ENCODE measurements around the gene PCNX3.
"Not testable (repeated sequence)": the region's sequence is repeated elsewhere in the genome, so short reads cannot be mapped to it uniquely, and the experiment has no call there.

Gene PCNX3

DNA sequence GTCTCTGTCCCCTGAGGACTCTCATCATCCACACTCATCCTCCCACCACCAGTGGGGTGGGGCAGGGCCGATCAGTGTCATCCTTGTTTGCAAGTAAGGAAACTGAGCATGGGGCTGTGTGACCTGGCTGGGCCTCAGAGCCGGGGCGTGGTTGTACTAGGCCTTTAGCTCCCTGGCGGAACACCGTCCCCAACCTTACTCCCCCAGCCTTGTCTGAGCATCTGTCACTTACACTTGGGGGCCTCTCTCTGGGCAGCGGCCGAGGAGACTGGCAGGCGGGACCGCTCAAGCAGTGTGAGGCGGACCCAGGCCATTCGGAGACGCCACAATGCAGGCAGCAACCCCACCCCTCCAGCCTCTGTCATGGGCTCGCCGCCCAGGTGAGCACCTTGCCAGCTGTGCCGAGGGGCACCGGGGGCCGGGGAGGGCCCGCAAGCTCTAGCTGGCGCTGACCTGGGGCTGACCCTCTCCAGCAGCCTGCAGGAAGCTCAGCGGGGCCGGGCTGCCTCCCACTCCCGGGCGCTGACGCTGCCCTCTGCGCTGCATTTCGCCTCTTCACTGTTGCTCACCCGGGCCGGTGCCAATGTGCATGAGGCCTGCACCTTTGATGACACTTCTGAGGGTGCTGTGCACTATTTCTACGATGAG is 3.8 kb downstream of the PCNX3 start:
- DNase-seq (ENCODE audit: low read depth in 3 of 3) = no peak

DNA sequence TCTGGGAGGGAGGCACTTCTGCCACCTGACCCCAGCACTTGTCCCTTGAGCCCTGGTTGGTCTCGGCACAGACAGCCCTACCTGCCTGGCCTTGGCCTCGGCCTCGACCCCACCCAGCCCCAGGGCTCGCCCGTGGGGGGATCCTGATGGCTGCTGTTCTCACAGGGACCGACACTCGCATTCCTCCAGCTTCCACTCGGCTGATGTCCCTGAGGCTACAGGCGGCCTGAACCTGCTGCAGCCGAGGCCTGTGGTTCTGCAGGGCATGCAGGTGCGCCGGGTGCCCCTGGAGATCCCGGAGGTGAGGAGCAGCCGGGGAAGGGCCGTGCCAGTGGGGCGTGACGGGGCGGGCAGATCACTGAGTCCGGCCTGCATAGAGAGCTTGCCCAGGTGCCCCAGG is 5.1 kb downstream of the PCNX3 start:
- no peak for DNase-seq (ENCODE audit: low read depth in 3 of 3)

DNA sequence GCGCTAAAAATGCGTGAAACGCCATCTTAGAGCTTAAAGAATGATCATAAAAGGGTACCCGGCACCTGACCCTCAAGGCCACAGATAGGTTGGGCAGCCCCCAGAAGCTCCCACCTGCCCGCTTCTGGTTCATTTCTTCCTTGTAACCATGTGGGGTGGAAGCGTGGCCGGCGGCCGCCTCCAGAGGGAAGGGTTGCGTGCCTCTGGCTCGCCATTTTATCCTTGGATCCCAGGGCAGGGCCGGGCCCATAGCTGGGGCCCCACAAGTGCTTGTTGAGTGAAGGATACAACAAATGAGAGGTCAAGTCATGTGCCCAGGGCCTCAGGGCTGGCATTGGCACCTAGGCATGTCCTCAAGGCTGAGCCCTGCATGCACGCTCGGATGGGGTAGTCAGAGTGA is 5.9 kb downstream of the PCNX3 start:
- DNase-seq (ENCODE audit: low read depth in 3 of 3) = no peak

DNA sequence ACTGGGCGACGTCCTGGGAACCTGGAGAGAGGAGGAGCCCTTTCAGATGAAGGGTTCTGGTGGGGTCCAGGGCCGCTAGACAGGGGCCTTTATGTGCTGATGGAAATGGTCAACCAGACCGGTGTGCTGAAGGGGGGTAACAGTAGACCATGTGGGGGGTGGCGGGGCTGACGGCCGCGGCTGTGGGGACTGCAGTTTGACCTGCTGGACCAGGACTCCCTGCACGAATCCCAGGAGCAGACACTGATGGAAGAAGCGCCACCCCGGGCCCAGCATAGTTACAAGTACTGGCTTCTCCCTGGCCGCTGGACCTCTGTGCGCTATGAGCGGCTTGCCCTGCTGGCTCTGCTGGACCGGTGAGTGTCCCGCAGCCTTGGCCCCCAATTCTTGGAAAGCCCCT is 6.4 kb downstream of the PCNX3 start:
- DNase-seq (ENCODE audit: low read depth in 3 of 3) = no peak

DNA sequence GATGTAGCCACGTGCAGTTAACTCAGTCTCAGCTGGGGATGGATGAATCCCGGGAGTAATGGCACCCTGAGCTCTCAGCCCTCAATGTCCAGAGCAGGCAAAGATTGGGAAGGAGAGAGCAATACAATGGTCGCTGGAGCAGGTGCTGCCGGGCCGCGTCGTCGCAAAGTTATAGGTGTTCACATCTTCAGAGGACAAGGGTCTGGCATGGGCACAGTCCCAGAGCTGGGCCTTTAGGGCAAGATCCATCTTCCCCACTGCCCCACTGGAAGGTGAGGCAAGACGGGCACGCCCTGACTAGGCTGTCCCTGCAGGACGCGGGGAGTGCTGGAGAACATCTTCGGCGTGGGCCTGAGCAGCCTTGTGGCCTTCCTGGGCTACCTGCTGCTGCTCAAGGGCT is 7.6 kb downstream of the PCNX3 start:
- no peak for DNase-seq (ENCODE audit: low read depth in 3 of 3)

DNA sequence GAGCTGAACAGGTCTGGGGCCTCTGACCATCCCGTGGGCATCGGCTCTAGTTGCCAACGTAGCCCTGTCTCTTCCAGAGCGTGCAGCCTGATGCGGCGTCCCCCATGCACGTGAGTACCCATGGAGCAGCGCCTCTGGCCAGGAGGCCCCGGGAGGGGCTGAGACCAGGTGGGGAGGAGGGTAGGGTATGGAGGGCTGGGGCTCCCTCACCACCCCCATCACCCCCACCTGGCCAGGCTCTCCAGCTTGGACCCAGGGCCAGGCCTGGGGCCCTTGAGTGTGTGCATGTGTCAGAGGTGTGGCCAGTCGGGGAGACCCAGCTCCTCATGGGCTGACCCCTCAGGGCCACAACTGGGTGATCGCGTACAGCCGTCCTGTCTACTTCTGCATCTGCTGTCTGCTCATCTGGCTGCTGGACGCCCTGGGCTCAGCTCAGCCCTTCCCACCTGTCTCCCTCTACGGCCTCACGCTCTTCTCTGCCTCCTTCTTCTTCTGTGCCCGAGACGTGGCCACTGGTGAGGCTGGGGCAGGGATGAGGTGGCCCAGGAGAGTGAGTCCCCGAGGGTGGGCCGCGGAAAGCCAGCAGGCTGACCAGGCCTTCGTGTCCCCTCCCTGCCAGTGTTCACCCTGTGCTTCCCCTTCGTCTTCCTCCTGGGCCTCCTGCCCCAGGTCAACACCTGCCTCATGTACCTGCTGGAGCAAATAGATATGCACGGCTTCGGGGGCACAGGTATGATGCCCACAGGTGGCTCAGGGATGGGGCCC is 8.5 kb downstream of the PCNX3 start:
- no peak for DNase-seq (ENCODE audit: low read depth in 3 of 3)

DNA sequence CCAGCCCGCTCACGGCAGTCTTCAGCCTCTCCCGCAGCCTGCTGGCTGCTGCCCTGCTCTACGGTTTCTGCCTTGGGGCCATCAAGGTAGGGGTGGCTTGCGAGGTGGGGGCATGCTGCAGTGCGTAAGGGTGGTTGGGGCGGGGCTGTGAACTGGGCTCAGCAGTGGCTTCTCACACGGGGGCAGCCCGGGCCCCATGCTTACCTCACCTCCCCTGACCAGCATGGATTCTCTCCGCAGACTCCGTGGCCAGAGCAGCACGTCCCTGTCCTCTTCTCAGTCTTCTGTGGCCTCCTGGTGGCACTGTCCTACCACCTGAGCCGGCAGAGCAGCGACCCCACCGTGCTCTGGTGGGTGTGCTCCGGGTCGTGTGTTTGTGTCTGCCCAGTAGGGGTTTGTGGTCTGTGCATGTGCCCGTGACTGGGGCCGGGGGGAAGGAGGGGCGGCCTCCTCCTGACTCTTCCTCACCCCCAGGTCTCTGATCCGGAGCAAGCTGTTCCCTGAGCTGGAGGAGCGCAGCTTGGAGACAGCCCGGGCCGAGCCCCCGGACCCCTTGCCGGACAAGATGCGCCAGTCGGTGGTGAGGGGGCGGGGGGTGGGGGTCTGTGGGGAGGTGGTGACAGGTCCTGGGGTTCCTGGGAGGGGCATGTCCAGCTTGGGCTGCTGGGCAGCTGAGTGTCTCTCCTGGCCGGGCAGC is 9.5 kb downstream of the PCNX3 start:
- no peak for DNase-seq (ENCODE audit: low read depth in 3 of 3)

DNA sequence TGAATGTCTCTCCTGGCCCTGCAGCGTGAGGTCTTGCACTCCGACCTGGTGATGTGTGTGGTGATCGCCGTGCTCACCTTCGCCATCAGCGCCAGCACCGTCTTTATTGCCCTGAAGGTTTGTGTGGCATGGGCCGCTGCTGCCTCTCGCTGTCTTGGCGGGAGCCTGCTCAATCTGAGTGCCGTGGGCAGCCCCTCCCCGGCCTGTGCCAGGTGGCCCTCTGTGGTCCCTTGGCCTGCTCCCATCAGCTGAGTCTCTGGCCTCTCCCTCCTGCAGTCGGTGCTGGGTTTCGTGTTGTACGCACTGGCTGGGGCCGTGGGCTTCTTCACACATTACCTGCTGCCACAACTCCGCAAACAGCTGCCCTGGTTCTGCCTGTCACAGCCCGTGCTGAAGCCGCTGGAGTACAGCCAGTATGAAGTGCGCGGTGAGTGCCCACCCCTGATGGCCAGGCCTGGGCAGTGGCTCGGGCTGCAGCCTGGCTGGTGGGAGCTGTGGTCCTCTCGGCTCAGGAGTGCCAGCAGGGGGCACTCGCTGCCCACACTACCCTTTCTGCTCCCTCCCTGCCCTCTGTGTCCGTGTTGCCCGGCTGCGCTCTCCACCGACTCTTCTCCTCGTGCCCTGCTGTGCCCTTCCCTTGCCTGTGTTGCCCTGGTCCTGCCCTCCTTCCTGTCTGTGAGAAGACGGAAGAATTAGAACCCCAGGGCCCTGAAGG is 10.2 kb downstream of the PCNX3 start:
- no peak for DNase-seq (ENCODE audit: low read depth in 3 of 3)

DNA sequence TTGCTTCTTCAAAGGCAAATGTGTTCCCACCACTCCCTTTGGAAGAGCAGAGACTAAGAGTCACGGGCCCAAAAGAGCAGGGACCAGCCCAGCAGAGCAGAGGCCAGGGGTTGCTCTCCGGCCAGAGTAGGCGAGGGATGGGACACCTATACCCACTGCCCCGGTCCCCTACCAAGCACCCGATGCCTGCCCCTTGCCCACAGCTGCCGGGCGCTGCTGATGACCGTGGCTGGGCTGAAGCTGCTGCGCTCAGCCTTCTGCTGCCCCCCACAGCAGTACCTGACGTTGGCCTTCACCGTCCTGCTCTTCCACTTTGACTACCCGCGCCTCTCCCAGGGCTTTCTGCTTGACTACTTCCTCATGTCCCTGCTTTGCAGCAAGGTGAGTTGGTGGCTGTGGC is 11.6 kb downstream of the PCNX3 start:
- no peak for DNase-seq (ENCODE audit: low read depth in 3 of 3)

DNA sequence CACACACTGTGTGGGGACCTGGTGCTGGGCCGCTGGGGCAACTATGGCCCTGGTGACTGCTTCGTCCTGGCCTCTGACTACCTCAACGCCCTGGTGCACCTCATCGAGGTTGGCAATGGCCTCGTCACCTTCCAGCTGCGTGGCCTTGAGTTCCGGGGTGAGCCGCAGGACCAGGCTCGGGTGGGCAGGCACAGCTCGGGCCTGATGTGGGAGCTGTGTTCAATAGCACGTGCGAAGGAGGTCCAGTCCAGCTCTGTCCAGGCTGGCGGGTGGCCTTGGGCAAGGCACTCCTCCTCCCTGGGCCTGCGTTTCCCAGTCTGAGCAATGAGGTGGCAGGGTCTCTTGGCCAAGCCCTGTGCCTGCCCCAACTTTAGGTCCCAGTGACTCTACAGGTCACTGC is 14.0 kb downstream of the PCNX3 start:
- DNase-seq (ENCODE audit: low read depth in 3 of 3) = no peak

DNA sequence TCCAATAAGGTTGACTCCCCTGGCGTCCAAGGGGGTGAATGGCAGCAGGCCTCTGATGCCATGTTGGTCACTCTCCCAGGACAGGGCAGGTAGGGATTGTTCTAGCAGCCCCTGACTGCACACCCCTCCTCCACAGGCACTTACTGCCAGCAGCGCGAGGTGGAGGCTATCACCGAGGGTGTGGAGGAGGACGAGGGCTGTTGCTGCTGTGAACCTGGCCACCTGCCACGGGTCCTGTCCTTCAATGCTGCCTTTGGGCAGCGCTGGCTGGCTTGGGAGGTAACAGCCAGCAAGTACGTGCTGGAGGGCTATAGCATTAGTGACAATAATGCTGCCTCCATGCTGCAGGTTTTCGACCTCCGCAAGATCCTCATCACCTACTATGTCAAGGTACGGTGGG is 14.6 kb downstream of the PCNX3 start:
- no peak for DNase-seq (ENCODE audit: low read depth in 3 of 3)

DNA sequence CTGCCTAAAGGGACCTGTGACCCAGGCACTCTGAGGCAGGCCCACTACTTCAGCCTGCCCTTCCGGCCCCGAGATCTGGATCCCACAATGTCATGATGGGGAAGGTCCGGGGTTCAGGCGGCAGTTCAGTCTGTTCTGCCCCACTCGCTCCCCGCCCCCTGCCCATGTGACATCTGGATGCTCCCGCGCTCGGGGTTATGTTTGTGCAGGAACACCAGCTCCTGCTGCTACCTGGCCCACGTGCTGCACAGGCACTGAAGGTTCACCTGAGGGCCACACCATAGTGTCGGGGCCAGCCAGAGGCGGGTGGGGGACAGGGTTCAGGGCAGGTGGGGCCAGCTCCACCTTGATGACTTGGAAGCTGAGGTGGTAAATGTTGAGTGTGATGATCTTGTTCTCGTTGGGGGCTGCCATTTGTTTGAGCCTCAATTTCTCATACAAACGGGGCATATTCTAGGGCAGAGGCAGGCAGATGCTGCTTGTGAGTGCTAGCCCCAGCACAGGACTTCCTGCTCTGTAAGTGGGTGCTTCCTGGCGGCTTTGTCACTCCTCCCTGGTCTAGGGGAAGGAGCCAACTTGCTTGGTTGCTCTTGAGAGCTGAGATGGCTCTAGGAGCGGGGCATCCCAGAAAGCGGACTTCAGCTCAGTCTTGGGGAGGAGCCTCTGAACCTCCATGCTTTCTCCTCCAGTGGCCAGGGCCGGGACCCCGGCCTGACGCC is 18.0 kb downstream of the PCNX3 start:
- no peak for DNase-seq (ENCODE audit: low read depth in 3 of 3)

DNA sequence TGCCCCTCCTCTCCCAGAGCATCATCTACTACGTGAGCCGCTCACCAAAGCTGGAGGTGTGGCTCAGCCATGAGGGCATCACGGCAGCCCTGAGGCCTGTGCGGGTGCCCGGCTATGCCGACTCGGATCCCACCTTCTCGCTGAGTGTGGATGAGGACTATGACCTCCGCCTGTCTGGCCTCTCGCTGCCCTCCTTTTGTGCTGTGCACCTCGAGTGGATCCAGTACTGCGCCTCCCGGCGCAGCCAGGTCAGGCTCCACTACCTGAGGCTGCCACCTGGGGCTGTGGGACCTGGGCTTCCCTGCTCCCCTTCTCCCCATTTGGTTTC is 18.5 kb downstream of the PCNX3 start:
- no peak for DNase-seq (ENCODE audit: low read depth in 3 of 3)

DNA sequence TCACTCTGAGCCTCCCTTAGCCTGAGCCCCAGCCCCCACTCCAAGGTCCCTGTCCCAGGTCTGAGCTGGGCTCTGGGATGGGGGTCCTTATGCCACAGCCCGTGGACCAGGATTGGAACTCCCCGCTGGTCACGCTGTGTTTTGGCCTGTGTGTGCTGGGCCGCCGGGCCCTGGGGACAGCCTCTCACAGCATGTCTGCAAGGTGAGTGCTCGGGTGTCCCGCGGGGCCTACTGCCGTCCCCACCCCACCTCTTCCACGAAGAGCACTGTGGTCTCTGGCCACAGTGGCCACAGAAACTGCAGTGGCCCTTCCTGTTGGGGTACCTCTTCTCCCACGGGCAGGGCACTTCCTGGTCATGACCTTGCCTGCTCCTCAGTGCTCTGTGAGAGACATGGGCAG is 18.9 kb downstream of the PCNX3 start:
- no peak for DNase-seq (ENCODE audit: low read depth in 3 of 3)

DNA sequence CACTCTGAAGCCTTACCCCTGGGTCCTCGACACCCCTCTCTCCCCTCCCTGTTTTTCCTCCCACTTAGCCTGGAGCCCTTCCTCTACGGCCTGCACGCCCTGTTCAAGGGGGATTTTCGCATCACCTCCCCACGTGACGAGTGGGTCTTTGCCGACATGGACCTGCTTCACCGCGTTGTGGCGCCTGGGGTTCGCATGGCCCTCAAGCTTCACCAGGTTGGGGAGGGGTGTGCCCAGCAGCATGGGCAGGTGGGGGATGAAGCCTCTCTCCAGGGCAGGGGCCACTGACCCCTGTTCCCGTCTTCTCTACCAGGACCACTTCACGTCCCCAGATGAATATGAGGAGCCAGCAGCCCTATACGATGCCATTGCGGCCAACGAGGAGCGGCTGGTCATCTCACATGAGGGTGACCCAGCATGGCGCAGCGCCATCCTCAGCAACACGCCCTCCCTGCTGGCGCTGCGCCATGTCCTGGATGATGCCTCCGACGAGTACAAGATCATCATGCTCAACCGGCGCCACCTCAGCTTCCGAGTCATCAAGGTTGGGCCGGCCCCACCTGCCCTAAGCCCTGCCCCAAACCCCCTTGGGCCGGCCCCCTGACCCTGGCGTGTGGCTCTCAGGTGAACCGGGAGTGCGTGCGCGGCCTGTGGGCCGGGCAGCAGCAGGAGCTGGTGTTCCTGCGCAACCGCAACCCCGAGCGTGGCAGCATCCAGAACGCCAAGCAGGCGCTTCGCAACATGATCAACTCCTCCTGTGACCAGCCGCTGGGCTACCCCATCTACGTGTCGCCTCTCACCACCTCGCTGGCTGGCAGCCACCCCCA is 19.5 kb downstream of the PCNX3 start:
- DNase-seq (ENCODE audit: low read depth in 3 of 3) = no peak

DNA sequence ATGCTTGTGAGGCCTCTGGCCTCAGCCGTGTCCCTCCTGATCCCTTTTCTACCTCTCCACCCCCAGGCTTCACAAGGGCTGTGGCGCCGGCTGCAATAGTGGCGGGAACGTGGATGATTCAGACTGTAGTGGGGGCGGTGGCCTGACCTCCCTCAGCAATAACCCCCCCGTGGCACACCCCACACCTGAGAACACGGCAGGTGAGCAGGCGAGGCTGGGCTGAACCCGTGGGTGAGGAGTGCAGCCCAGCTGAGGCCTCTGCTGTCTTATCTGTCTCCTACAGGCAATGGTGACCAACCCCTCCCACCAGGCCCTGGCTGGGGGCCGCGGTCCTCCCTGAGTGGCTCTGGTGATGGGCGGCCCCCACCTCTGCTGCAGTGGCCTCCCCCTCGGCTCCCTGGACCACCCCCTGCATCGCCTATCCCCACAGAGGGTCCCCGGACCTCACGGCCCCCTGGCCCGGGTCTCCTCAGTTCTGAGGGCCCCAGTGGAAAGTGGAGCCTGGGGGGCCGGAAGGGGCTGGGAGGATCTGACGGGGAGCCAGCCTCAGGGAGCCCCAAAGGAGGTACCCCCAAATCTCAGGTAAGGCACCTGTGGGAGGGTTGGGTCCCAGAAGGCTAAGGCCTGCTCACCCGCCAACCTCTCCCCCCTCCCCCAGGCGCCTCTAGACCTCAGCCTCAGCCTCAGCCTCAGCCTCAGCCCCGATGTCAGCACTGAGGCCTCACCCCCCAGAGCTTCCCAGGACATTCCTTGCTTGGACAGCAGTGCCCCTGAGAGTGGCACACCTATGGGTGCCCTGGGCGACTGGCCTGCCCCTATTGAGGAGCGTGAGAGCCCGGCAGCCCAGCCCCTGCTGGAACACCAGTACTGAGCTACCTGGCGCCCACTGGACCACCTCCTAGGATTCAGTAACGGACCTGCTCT is 20.8 kb downstream of the PCNX3 start:
- no peak for DNase-seq (ENCODE audit: low read depth in 3 of 3)

DNA sequence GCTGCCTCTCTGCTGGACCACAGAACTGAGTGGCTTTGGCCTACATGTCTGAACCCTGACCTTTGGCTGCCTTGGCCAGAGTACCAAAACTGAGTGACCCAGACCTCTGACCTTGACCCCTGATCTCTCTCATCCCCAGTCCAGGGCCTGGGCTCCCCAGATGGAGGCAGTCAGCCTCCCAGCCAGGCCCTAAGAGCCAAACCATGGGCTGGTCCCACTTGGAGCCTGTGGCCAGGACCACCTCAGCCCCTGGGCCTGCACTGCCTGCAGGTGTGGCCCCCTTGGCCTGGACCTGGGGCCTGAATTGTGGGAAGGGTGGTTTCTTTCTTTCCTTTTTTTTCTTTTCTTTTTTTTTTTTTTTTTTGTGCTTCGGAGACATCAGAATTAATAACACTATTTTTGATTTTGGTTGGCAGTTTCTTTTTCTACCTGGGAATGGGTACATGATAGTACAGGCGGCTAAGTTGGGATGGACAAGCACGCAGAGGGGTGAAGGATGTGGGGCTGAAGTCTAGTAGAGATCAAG is 21.5 kb downstream of the PCNX3 start:
- no peak for DNase-seq (ENCODE audit: low read depth in 3 of 3)

DNA sequence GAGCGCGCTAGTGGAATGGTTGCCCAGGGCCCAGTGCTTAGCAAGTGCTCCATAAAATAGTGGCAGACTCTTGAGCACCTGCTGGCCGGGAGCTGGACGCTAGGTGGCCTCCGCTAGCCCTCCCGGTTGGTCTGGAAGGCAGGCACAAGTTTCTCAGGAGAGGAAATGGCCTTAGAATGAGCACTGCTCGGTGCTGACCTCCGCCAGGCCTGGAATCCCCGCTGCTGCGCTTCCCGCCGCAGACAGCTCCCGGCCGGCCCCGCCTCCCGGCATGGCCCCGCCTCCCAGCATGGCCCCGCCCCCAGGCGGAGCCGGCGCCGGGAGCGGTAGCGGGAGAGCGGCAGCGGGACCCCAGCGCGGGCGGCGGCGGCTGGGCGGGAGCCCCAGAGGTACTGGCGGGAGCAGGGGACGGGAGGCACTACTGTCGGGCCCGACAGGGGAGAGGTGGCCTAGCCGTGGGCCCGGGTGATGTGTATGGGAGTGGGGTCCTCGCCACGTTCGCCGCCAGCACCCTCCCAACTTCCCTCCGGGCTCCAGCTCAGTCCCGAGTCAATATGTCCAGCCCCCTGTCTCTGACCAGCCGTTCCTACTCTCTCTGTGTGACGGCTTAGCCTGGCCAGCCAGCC is 22.3 kb downstream of the PCNX3 start, which contains the start of gene SIPA1:
Gene SIPA1 (plus strand): TSS at position 308 of the 626 bp plus-strand sequence. CDS start 2,821 bp downstream, outside the sequence.
- DNase-seq (ENCODE audit: low read depth in 3 of 3) = peak; percentile 44 to 78 (median 60)

DNA sequence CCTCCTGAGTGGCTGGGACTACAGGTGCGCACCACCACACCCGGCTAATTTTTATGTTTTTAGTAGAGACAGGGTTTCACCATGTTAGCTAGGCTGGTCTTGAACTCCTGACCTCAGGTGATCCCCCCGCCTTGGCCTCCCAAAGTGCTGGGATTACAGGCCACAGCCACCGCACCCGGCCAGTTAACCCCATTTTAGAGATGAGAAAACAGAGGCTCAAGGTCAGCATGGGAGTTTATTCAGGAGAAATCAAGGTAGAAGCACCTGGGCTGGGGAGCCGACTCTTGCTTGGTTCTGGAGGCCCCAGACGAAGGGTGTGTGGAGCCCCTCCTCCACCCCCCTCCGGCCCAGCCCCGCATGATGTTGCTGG is 23.6 kb downstream of the PCNX3 start:
- not testable (repeated sequence) for DNase-seq (ENCODE audit: low read depth in 3 of 3)
